Non-pigmented ciliary epithelial cell (primary cell): Measurements from ENCODE around the gene NAT9.

ENCODE experiments used
- DNase-seq: peaks from one replicate; pipeline ENCODE4 v3.0.0-alpha.2; 2010; ENCODE audit warnings: low read depth

Gene NAT9

GRCh38 chr17:74761419-74761818 is 14.7 kb downstream of the NAT9 start:
- no peak for DNase-seq

- no peak for DNase-seq
Observed at GRCh38 chr17:74760404-74761105, 15.6 kb downstream of the NAT9 start.

- no peak for DNase-seq
Observed at GRCh38 chr17:74759941-74760340, 16.2 kb downstream of the NAT9 start.

- DNase-seq, result no peak
Observed at GRCh38 chr17:74759243-74759801, 16.8 kb downstream of the NAT9 start.

- DNase-seq, result no peak
Observed at GRCh38 chr17:74758848-74759168, 17.3 kb downstream of the NAT9 start.

- DNase-seq, result no peak
Observed at GRCh38 chr17:74757931-74758847, 18.0 kb downstream of the NAT9 start.

GRCh38 chr17:74757502-74757901 is 18.6 kb downstream of the NAT9 start:
- DNase-seq, result no peak

GRCh38 chr17:74756891-74757290 is 19.3 kb downstream of the NAT9 start:
- DNase-seq, result no peak

GRCh38 chr17:74755533-74755932 is 20.6 kb downstream of the NAT9 start:
- DNase-seq, result no peak

- no peak for DNase-seq
Observed at GRCh38 chr17:74754832-74755231, 21.3 kb downstream of the NAT9 start.

GRCh38 chr17:74752822-74753401 is 23.2 kb downstream of the NAT9 start:
- no peak for DNase-seq

- no peak for DNase-seq
Observed at GRCh38 chr17:74752415-74752814, 23.7 kb downstream of the NAT9 start.

- no peak for DNase-seq
Observed at GRCh38 chr17:74750327-74751069, 25.6 kb downstream of the NAT9 start.

GRCh38 chr17:74750039-74750326 is 26.2 kb downstream of the NAT9 start:
- DNase-seq, result no peak

GRCh38 chr17:74749279-74750038 is 26.7 kb downstream of the NAT9 start:
- no peak for DNase-seq

GRCh38 chr17:74748529-74749278 is 27.4 kb downstream of the NAT9 start, which contains the start of gene NHERF1:
Gene NHERF1 (plus strand): TSS chr17:74748628. CDS start chr17:74748847, 219 bp downstream.
- peak; percentile 35 for DNase-seq

GRCh38 chr17:74748279-74748528 is 27.9 kb downstream of the NAT9 start:
- no peak for DNase-seq

- DNase-seq, result no peak
Observed at GRCh38 chr17:74746922-74747321, 29.2 kb downstream of the NAT9 start.

GRCh38 chr17:74746376-74746775 is 29.8 kb downstream of the NAT9 start:
- DNase-seq, result no peak

- no peak for DNase-seq
Observed at GRCh38 chr17:74745548-74746177, 30.5 kb downstream of the NAT9 start.
